ENCODE results near the gene FRYL.

DNA sequence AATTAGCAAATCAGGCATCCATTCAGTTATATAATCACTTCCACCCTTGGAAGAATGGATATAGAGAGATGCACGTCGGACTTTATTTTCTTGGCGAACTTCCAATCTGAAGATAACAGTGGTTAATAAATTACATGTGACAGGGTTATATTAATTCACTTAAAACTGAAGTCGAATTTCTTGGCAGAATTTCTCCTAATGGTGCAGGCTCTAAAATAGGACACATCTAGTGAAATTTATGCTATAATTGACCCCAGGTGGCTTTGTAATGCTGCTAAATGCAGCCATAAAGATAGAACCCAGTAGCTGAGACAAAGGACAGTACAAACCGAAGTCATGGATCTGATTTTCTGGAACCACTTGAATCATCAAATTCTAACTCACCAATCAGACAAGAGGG, 317.7 kb downstream of the FRYL start:
- no peak for TF ChIP-seq CTCF (conservative IDR thresholded peaks at IDR 0.05; ENCODE audit: low read length)
- TF ChIP-seq EZH2phosphoT487 (IDR thresholded peaks at IDR 0.05; ENCODE audit: borderline replicate concordance, low read depth, low read length): no peak

Measured in OCI-LY7 (cell line).